Astrocyte (in vitro differentiated cells and primary cell): Measurements from ENCODE around the gene PVALEF. TPM values are rescaled to one million over a fixed set of nuclear protein-coding genes. Genes with fewer than 3 reads are reported as not detected.

Experiments used
- DNase-seq: peaks from one replicate; pipeline ENCODE4 v3.0.0-alpha.2; 2010; ENCODE audit warnings: low read depth
- FAIRE-seq: peaks from 2 replicates; lab custom pipeline; 2011; peaks lifted over from hg19 to GRCh38; lab: Jason Lieb, UNC
- H2AFZ ChIP-seq: 2 replicates; pipeline ENCODE4 v1.6.0; 2012; ENCODE audit warnings: low read depth, low read length, inconsistent platforms
- H3K27ac ChIP-seq: 2 replicates; pipeline ENCODE4 v1.5.1; 2011; ENCODE audit warnings: low read depth, low read length, inconsistent platforms
- H3K27me3 ChIP-seq: 2 replicates; pipeline ENCODE4 v1.6.0; 2011; ENCODE audit warnings: low read length, inconsistent platforms; ENCODE audit not compliant: insufficient read depth
- H3K36me3 ChIP-seq: 2 replicates; pipeline ENCODE4 v1.5.1; 2011; ENCODE audit warnings: low read length, inconsistent platforms; ENCODE audit not compliant: insufficient read depth
- H3K4me1 ChIP-seq: 2 replicates; pipeline ENCODE4 v1.5.1; 2011; ENCODE audit warnings: low read length, inconsistent platforms; ENCODE audit not compliant: insufficient read depth
- H3K4me2 ChIP-seq: 2 replicates; pipeline ENCODE4 v1.6.0; 2012; ENCODE audit warnings: low read length, inconsistent platforms
- H3K4me3 ChIP-seq: 2 replicates; pipeline ENCODE4 v1.5.1; 2011; ENCODE audit warnings: low read depth, mild to moderate bottlenecking, low read length, inconsistent platforms; ENCODE audit not compliant: insufficient read depth
- H3K79me2 ChIP-seq: 2 replicates; pipeline ENCODE4 v1.6.0; 2012; ENCODE audit warnings: mild to moderate bottlenecking, low read length, inconsistent platforms; ENCODE audit not compliant: insufficient read depth
- H3K9ac ChIP-seq: 2 replicates; pipeline ENCODE4 v1.6.0; 2012; ENCODE audit warnings: mild to moderate bottlenecking, low read length, inconsistent platforms
- H3K9me3 ChIP-seq: 2 replicates; pipeline ENCODE4 v1.5.1; 2012; ENCODE audit warnings: low read depth, mild to moderate bottlenecking, low read length, inconsistent platforms; ENCODE audit not compliant: insufficient read depth
- H4K20me1 ChIP-seq: 2 replicates; pipeline ENCODE4 v1.6.0; 2012; ENCODE audit warnings: low read length, inconsistent platforms; ENCODE audit not compliant: insufficient read depth
- H3K27ac Mint-ChIP-seq: one replicate; pipeline ENCODE4 v1.8.0; 2021; ENCODE audit warnings: mild to moderate bottlenecking, mixed read lengths; ENCODE audit not compliant: unreplicated experiment
- H3K27me3 Mint-ChIP-seq: one replicate; pipeline ENCODE4 v1.8.0; 2021; ENCODE audit warnings: low read depth, mixed read lengths; ENCODE audit not compliant: unreplicated experiment
- H3K36me3 Mint-ChIP-seq: one replicate; pipeline ENCODE4 v1.8.0; 2021; ENCODE audit warnings: low read depth, mixed read lengths; ENCODE audit not compliant: unreplicated experiment
- H3K4me1 Mint-ChIP-seq: one replicate; pipeline ENCODE4 v1.8.0; 2021; ENCODE audit warnings: low read depth, mixed read lengths; ENCODE audit not compliant: unreplicated experiment
- H3K4me3 Mint-ChIP-seq: one replicate; pipeline ENCODE4 v1.8.0; 2021; ENCODE audit warnings: mild to moderate bottlenecking, moderate library complexity, mixed read lengths; ENCODE audit not compliant: unreplicated experiment
- H3K9me3 Mint-ChIP-seq: one replicate; pipeline ENCODE4 v1.8.0; 2021; ENCODE audit warnings: mild to moderate bottlenecking, mixed read lengths; ENCODE audit not compliant: unreplicated experiment
- EZH2 ChIP-seq: IDR thresholded peaks from 2 replicates; pipeline ENCODE4 v1.6.1; 2012; ENCODE audit warnings: mild to moderate bottlenecking, low read length, inconsistent platforms; ENCODE audit not compliant: insufficient read depth
- total RNA-seq: library from RNA; stranded (reverse); gene quantifications from 2 replicates; pipeline ENCODE4 v1.2.1, GENCODE V29; 2021
- TF ChIP-seq, protein P1 (sequence below): IDR thresholded peaks from 2 replicates; pipeline ENCODE4 v1.5.1; 2011; ENCODE audit warnings: low read depth, mild to moderate bottlenecking, inconsistent platforms, low read length, moderate library complexity; ENCODE audit not compliant: insufficient read depth

The PVALEF gene
- total RNA-seq, 1 donor from 2014 or later: not detected

DNA sequence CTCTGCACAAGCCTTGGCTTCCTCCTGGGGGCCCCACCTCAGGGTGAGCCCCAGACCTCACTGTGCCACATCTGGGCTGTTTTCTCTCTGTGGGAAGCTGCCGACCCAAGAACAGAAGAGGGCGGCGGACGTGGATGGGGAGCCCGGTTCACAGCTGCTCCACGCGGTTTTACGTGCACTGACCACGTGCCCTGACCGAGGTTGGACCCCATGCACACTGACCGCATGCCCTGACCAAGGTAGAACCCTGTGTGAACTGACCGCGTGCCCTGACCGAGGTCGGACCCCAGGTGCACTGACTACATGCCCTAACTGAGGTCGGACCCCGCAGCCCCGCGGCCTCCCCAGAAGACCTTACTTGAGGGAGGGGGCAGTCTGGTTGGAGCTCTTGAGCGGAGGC is 37.8 kb downstream of the PVALEF start:
- Histone ChIP-seq H3K4me1 (no peaks in the 10 kb centered on the region), H3K9ac (no peak overlapping the region), H2AFZ (no peak overlapping the region), H3K9me3 (no peaks in the 10 kb centered on the region), H3K79me2 (no peaks in the 10 kb centered on the region), H3K27me3 (no peaks in the 10 kb centered on the region), H4K20me1 (peaks cover 4% of the 10 kb centered on the region), H3K27ac (no peak overlapping the region), H3K4me3 (no peak overlapping the region), H3K4me2 (no peak overlapping the region), H3K36me3 (no peaks in the 10 kb centered on the region)
- Mint-ChIP-seq H3K9me3 (no peaks in the 10 kb centered on the region), H3K4me1 (no peaks in the 10 kb centered on the region), H3K36me3 (peaks cover 4% of the 10 kb centered on the region), H3K4me3 (no peak overlapping the region), H3K27ac (no peak overlapping the region), H3K27me3 (peaks cover 2% of the 10 kb centered on the region)
- FAIRE-seq: no peak
- no peak for DNase-seq
- TF ChIP-seq, protein P1, sequence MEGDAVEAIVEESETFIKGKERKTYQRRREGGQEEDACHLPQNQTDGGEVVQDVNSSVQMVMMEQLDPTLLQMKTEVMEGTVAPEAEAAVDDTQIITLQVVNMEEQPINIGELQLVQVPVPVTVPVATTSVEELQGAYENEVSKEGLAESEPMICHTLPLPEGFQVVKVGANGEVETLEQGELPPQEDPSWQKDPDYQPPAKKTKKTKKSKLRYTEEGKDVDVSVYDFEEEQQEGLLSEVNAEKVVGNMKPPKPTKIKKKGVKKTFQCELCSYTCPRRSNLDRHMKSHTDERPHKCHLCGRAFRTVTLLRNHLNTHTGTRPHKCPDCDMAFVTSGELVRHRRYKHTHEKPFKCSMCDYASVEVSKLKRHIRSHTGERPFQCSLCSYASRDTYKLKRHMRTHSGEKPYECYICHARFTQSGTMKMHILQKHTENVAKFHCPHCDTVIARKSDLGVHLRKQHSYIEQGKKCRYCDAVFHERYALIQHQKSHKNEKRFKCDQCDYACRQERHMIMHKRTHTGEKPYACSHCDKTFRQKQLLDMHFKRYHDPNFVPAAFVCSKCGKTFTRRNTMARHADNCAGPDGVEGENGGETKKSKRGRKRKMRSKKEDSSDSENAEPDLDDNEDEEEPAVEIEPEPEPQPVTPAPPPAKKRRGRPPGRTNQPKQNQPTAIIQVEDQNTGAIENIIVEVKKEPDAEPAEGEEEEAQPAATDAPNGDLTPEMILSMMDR: no peak
- TF ChIP-seq EZH2: no peak

- no peak for TF ChIP-seq EZH2
- TF ChIP-seq, protein P1: no peak
- Mint-ChIP-seq H3K36me3 (peaks cover 4% of the 10 kb centered on the region), H3K4me1 (no peaks in the 10 kb centered on the region), H3K27ac (no peak overlapping the region), H3K27me3 (peaks cover 2% of the 10 kb centered on the region), H3K9me3 (no peaks in the 10 kb centered on the region), H3K4me3 (no peak overlapping the region)
- DNase-seq (no peak), FAIRE-seq (no peak)
- no peaks in the 10 kb centered on the region for H3K4me1 ChIP-seq
- no peak overlapping the region for H3K4me2 ChIP-seq
- H3K36me3 ChIP-seq: no peaks in the 10 kb centered on the region
- no peak overlapping the region for H2AFZ ChIP-seq
- H3K9me3 ChIP-seq: no peaks in the 10 kb centered on the region
- peaks cover 4% of the 10 kb centered on the region for H4K20me1 ChIP-seq
- no peaks in the 10 kb centered on the region for H3K27me3 ChIP-seq
- no peak overlapping the region for H3K4me3 ChIP-seq
- H3K9ac ChIP-seq: no peak overlapping the region
- no peak overlapping the region for H3K27ac ChIP-seq
- no peaks in the 10 kb centered on the region for H3K79me2 ChIP-seq
Observed at GRCh38 chr17:81204578-81204977, 39.3 kb downstream of the PVALEF start.

GRCh38 chr17:81206166-81206565 is 40.9 kb downstream of the PVALEF start:
- Mint-ChIP-seq H3K27me3 (peaks cover 2% of the 10 kb centered on the region), H3K4me1 (peaks cover 5% of the 10 kb centered on the region), H3K27ac (no peak overlapping the region), H3K4me3 (no peak overlapping the region), H3K9me3 (no peaks in the 10 kb centered on the region), H3K36me3 (peaks cover 4% of the 10 kb centered on the region)
- Histone ChIP-seq H3K27me3 (no peaks in the 10 kb centered on the region), H3K9me3 (no peaks in the 10 kb centered on the region), H3K9ac (no peak overlapping the region), H3K36me3 (no peaks in the 10 kb centered on the region), H3K4me3 (no peak overlapping the region), H4K20me1 (peaks cover 4% of the 10 kb centered on the region), H3K4me1 (peaks cover 5% of the 10 kb centered on the region), H3K27ac (no peak overlapping the region), H2AFZ (no peak overlapping the region), H3K79me2 (no peaks in the 10 kb centered on the region), H3K4me2 (no peak overlapping the region)
- TF ChIP-seq, protein P1: no peak
- no peak for TF ChIP-seq EZH2
- FAIRE-seq (no peak), DNase-seq (no peak)
